Dermis blood vessel endothelial cell (primary cell): Measurements from ENCODE around the gene LRMDA. TPM values are rescaled to one million over a fixed set of nuclear protein-coding genes. Genes with fewer than 3 reads are reported as not detected.

Experiments used
- DNase-seq: peaks from one replicate; pipeline ENCODE4 v3.0.0; 2010
- total RNA-seq: library from RNA; depleted of rRNA; stranded (reverse); fragments of >200 nt; gene quantifications from 2 replicates; pipeline ENCODE4 v1.2.3, GENCODE V29; 2014

Gene LRMDA
- total RNA-seq: 7.6 and 27.4 TPM in 2 replicates

GRCh38 chr10:75431180-75432111, at the start of gene LRMDA:
Gene LRMDA, plus strand, starts transcription at chr10:75431624.
- DNase-seq: peak; percentile 28

GRCh38 chr10:75386128-75386527, 45.3 kb upstream of the LRMDA start:
- DNase-seq: no peak

- no peak for DNase-seq
These were observed 43.3 kb upstream of the LRMDA start for GRCh38 chr10:75388082-75388481.

GRCh38 chr10:75390178-75390577, 41.2 kb upstream of the LRMDA start:
- no peak for DNase-seq

GRCh38 chr10:75392271-75392670, 39.2 kb upstream of the LRMDA start:
- no peak for DNase-seq

GRCh38 chr10:75392744-75393143, 38.7 kb upstream of the LRMDA start:
- DNase-seq: no peak

GRCh38 chr10:75394221-75394620, 37.2 kb upstream of the LRMDA start:
- no peak for DNase-seq

- DNase-seq: peak; percentile 47
These were observed 36.1 kb upstream of the LRMDA start for GRCh38 chr10:75395066-75395931.

- DNase-seq: no peak
These were observed 35.3 kb upstream of the LRMDA start for GRCh38 chr10:75395932-75396630.

- DNase-seq: no peak
These were observed 34.6 kb upstream of the LRMDA start for GRCh38 chr10:75396631-75397495.

- no peak for DNase-seq
These were observed 33.8 kb upstream of the LRMDA start for GRCh38 chr10:75397496-75398199.

GRCh38 chr10:75398200-75398691, 33.2 kb upstream of the LRMDA start:
- DNase-seq: no peak

GRCh38 chr10:75398692-75399460, 32.5 kb upstream of the LRMDA start:
- DNase-seq: no peak

- DNase-seq: peak; percentile 82
These were observed 31.8 kb upstream of the LRMDA start for GRCh38 chr10:75399461-75400162.

- DNase-seq: no peak
These were observed 31.2 kb upstream of the LRMDA start for GRCh38 chr10:75400163-75400770.

- DNase-seq: peak; percentile 62
These were observed 30.5 kb upstream of the LRMDA start for GRCh38 chr10:75400771-75401568.

GRCh38 chr10:75401569-75402485, 29.6 kb upstream of the LRMDA start, which contains the start of gene ZNF503:
Gene ZNF503, minus strand, starts transcription at chr10:75401764. Its CDS starts 345 bp downstream, at chr10:75401419.
- peak; percentile 97 for DNase-seq
